ENCODE data around the gene KLHL42. TPM values are rescaled to one million over a fixed set of nuclear protein-coding genes. Genes with fewer than 3 reads are reported as not detected.

KLHL42 gene
- total RNA-seq, 1 donor from 2014 or later = 77.8 TPM

- DNase-seq = no peak
Observed at GRCh38 chr12:27781680-27782079, 1.6 kb downstream of the KLHL42 start.

GRCh38 chr12:27782481-27782880 is 2.4 kb downstream of the KLHL42 start:
- no peak for DNase-seq

- DNase-seq = no peak
Observed at GRCh38 chr12:27785882-27786570, 6.0 kb downstream of the KLHL42 start.

- DNase-seq = no peak
Observed at GRCh38 chr12:27787559-27787958, 7.5 kb downstream of the KLHL42 start.

GRCh38 chr12:27790179-27790578 is 10.1 kb downstream of the KLHL42 start:
- no peak for DNase-seq

- no peak for DNase-seq
Observed at GRCh38 chr12:27794818-27795584, 15.0 kb downstream of the KLHL42 start.

- DNase-seq = no peak
Observed at GRCh38 chr12:27796128-27796527, 16.1 kb downstream of the KLHL42 start.

GRCh38 chr12:27797301-27798025 is 17.4 kb downstream of the KLHL42 start:
- peak; percentile 40 for DNase-seq

GRCh38 chr12:27800819-27801218 is 20.8 kb downstream of the KLHL42 start:
- no peak for DNase-seq

GRCh38 chr12:27801630-27802029 is 21.6 kb downstream of the KLHL42 start:
- DNase-seq = no peak

- DNase-seq = no peak
Observed at GRCh38 chr12:27802511-27802910, 22.5 kb downstream of the KLHL42 start.

- DNase-seq = no peak
Observed at GRCh38 chr12:27802936-27803335, 22.9 kb downstream of the KLHL42 start.

GRCh38 chr12:27805238-27805637 is 25.2 kb downstream of the KLHL42 start:
- no peak for DNase-seq

GRCh38 chr12:27806259-27806658 is 26.2 kb downstream of the KLHL42 start:
- DNase-seq = no peak

- no peak for DNase-seq
Observed at GRCh38 chr12:27807063-27807703, 27.1 kb downstream of the KLHL42 start.

GRCh38 chr12:27808841-27809240 is 28.8 kb downstream of the KLHL42 start:
- DNase-seq = no peak

GRCh38 chr12:27810756-27811155 is 30.7 kb downstream of the KLHL42 start:
- DNase-seq = no peak

- no peak for DNase-seq
Observed at GRCh38 chr12:27812502-27812901, 32.5 kb downstream of the KLHL42 start.

- no peak for DNase-seq
Observed at GRCh38 chr12:27814411-27814810, 34.4 kb downstream of the KLHL42 start.

- no peak for DNase-seq
Observed at GRCh38 chr12:27814851-27815591, 35.0 kb downstream of the KLHL42 start.

GRCh38 chr12:27817766-27818165 is 37.7 kb downstream of the KLHL42 start:
- DNase-seq = no peak

- DNase-seq = no peak
Observed at GRCh38 chr12:27818401-27818918, 38.4 kb downstream of the KLHL42 start.

All from occipital lobe (tissue), 2 donors.